Coronary artery (tissue), 2 donors: Measurements from ENCODE around the gene LAMB3.

ENCODE experiments used
- DNase-seq: peaks from one replicate; pipeline ENCODE4 v3.0.0-alpha.2; 2017; ENCODE audit warnings: low spot score
- H3K27ac ChIP-seq, 2 donors: fragments of 200-600 bp; sonication (generic); one replicate each; pipeline ENCODE4 v1.5.1; 2016 to 2019
- H3K4me3 ChIP-seq: fragments of 200-600 bp; sonication (generic); 2 replicates; pipeline ENCODE4 v1.5.1; 2016; ENCODE audit warnings: mild to moderate bottlenecking, moderate library complexity
- TF ChIP-seq, protein P1 (sequence below): fragments of 200-600 bp; sonication (generic); IDR thresholded peaks from one replicate; pipeline ENCODE4 v1.5.1; 2019; ENCODE audit warnings: antibody characterized with exemption

LAMB3 gene

DNA sequence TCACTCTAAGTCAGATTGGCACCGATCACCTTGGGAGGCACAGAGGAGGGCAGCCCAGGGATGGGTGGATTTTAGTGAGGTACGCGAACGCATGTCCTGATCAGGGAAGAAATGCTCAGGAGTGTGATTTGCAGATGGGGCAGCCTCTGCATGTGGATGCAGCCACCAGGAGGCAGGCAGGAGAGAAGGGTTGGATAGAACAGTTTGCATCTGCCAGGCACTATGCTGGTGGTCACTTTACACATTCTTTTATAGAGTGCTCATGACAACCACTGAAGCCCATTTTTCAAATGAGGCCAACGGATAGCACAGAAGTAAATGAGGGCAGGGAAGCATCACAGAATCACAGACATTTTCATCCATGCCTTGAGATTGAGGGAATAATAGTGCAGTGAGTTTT is 5.7 kb downstream of the LAMB3 start:
- DNase-seq, result no peak
- Histone ChIP-seq H3K4me3 (no peak overlapping the region), H3K27ac (no peak overlapping the region)
- TF ChIP-seq, protein P1, sequence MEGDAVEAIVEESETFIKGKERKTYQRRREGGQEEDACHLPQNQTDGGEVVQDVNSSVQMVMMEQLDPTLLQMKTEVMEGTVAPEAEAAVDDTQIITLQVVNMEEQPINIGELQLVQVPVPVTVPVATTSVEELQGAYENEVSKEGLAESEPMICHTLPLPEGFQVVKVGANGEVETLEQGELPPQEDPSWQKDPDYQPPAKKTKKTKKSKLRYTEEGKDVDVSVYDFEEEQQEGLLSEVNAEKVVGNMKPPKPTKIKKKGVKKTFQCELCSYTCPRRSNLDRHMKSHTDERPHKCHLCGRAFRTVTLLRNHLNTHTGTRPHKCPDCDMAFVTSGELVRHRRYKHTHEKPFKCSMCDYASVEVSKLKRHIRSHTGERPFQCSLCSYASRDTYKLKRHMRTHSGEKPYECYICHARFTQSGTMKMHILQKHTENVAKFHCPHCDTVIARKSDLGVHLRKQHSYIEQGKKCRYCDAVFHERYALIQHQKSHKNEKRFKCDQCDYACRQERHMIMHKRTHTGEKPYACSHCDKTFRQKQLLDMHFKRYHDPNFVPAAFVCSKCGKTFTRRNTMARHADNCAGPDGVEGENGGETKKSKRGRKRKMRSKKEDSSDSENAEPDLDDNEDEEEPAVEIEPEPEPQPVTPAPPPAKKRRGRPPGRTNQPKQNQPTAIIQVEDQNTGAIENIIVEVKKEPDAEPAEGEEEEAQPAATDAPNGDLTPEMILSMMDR, result no peak

DNA sequence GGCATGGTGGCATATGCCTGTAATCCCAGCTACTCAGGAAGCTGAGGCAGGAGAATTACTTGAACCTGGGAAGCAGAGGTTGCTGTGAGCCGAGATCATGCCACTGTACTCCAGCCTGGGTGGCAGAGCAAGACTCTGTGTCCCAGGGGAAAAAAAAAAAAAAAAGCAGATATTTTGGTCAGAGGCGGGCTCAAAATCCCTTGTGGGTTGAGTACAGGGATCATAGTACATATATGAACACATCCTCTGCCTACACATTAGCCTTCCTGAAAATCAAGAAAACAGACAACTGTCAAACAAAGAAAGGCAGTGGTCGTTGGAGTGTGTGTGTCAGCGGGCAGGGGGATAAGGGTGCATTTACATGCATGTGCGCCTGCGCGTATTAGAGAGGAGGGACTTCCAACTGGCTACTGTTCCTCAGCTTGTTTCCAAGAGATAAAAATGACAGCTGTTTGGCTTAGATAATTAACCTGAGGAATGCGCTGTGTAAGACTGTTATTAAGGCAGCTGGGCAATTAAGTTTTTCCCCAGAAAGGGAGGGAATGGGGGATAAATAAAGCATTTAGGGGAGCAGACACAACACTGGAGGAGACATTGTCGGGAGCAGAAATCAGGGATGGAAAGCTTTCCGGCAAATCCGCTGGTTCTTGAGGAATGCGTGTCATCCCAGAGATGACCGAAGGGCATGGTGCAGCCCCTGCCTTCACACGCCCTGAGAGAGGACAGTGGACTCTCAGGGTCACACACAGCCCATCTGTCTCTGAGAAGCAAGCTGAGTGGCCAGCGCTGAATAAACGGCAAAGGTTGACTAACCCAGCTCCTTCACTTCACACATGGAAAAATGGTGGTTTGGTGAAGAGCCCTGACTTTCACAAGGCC is 6.4 kb downstream of the LAMB3 start:
- peak overlapping the region in 1 of 2 donors; percentile 11 for H3K27ac ChIP-seq
- H3K4me3 ChIP-seq, result peak overlapping the region; percentile 32
- TF ChIP-seq, protein P1, result no peak
- no peak for DNase-seq

DNA sequence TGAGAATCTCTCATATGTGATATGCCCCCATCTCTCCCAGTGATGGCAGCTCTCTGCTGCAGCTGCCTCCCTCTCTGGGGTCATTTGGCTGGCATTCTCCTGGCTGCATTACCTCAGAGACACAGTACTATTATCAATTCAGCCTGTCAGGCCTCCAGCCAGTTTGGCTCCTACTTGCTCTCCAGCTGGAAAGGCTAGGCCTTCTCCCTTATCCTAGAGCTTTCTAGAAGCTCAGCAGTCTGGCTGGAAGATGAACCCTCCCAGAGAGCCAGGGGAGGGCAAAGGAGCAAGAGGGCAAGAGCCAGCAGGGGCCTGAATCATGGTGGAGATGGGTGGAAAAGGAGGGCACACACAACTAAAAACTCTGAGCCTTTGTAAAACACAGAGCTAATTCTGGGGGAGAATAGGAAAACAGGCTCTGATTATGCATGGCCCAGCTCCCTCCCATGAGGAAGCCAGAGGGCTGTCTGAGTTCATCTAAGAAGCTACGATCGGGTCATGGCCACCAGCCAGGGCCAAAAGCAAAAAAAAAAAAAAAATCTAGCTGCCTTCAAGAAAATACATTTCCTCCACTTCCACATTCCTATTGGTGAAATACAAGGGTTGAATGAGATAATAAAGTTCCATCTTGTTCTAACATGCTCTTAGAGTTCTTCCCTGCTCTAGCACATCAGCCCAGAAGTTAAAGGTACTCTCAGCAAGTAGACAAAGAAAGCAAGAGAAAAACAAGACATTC is 8.8 kb downstream of the LAMB3 start:
- Histone ChIP-seq H3K4me3 (no peak overlapping the region), H3K27ac (peak overlapping the region; percentile 60 to 76)
- TF ChIP-seq, protein P1, result no peak
- DNase-seq, result no peak

DNA sequence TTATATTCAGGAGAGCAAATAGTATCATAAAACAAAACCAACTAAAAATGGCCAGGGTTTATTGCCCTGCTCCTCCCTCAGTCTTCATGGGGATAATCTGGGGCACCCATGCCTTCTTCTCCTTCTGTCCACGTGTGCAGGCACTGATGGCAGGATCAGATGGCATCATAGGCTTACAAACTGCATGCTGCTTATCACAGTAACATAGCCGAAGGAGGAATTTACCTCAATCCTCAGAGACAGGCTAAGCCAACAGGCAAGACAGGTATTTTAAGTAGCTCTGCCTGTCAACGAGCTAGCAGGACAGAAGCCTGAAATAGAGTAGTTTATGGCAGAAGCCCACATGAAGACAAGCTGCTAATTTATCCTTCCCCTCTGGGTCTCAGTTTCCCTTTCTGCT is 9.4 kb downstream of the LAMB3 start:
- H3K27ac ChIP-seq, result peak overlapping the region; percentile 44 to 76
- H3K4me3 ChIP-seq, result no peak overlapping the region
- no peak for DNase-seq
- TF ChIP-seq, protein P1, result no peak

DNA sequence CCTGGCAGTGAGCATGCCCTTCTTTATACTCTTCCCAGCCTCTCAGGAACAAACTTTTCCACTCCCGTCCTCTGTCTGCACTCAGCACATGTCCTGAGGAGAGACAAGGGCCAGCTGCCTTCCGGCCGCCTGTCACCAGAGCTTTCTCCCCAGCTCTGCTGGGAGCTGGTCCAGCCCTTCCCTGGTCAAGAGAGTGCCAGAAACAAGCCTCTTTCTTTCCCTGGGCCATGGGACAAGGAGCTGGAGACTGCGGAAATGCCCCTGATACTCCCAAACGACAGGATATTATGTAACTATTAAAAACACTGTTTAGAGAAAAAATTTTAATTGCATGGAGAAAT is 10.4 kb downstream of the LAMB3 start:
- Histone ChIP-seq H3K27ac (peak overlapping the region; percentile 76 to 88), H3K4me3 (no peak overlapping the region)
- peak; percentile 86 for DNase-seq
- TF ChIP-seq, protein P1, result no peak

DNA sequence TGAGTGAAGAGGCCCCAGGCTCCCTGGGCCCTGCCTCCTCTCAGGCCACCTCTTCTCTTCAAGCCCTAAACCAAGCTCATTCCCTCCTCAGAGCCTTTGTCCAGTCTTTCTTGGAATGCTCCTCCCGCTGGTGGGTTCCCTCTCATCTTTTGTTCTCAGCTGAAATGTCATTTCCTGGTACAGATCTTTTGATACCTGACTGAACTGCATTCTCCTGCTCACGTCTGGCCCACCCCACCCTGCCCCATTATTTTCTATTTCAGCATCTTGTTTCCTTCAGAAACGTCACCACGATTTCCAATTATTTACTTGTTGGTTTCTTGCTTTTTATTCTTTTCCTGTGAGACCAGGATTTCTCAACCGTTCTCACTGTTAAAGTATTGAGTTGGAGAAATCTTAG is 16.4 kb downstream of the LAMB3 start:
- H3K4me3 ChIP-seq, result no peak overlapping the region
- H3K27ac ChIP-seq, result no peak overlapping the region
- no peak for DNase-seq
- TF ChIP-seq, protein P1, result no peak
